HG03342 (cell line): ENCODE results near the gene CELSR3.

Experiments used
- ATAC-seq: cut with Tn5 transposase; IDR thresholded peaks from one replicate; pipeline ENCODE4 v1.9.1; 2021; ENCODE audit warnings: mild to moderate bottlenecking, moderate library complexity; ENCODE audit not compliant: unreplicated experiment

Gene CELSR3

DNA sequence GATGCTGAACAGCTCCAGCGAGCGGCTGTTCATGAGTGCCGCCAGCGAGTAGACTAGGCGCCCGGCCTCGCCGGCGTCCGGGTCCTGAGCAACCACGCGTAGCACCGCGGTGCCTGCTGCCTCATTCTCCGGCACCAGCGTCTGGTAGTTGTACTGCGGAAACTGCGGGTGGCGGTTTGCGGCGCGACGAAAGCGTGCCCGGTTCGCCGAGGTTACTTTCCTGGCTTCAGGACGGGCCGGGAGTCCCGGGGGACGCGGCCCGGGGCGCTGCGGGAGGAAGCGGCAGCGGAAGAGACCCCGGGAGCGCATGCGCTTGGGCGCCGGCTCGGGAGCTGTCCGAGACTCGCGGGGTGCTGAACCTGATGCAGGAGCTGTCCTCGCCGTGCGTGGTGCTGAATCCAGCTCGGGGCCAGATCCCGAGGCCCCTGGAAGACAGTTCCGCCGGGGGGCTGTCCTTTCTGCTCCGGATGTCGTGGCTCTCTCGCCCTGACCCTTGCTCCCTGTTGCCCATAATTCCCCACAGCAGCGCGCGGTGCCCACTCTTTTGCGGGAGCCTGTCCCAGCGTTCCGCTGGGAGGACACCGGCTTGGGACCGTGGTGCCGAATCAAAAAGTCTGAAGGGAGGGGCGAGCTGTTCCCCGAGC, 1.1 kb downstream of the CELSR3 start:
- ATAC-seq: no peak

DNA sequence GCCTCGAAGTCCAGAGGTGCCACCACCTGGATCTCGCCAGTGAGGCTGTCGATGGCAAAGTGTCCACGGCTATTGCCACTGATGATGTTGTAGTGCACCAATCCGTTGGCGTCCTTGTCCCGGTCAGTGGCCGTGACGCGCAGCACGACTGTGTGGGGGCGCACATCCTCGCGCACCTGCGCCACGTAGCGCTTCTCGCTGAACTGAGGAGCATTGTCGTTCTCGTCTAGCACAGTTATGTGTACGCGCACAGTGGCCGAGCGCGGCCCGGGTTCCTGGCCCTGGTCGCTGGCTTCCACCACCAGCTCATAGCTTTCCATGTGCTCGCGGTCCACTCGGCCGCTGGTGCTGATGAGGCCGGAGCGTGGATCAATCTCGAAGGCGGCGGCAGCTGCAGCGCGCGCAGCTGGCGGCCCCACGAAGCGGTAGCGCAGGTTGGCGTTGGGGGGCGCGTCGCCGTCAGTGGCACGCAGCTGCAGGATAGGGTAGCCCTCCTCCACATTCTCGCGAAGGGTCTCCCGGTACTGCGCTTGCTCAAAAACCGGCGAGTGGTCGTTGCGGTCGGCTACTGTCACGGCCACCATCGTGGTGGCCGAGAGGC, 1.8 kb downstream of the CELSR3 start:
- ATAC-seq: no peak

DNA sequence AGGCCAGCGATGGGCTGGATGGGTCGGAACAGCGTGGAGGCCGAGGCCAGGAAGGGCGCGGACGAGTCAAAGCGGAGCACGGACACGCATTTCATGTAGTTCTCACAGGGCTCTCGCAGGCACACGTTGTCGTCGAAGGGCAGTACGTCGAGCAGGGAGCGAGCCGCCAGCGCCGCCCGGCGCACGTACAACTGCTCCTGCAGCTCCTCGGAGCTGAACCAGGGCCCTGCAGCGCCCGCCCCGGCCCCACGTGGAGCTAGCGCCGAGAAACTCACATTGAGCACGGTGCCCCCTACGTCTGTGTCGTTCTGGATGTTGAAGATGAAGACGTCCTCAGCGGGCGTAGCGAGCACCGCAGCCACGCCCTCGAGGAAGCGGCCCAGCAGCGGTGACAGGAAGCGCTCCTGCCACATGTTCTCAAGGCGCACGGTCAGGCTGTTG, 5.8 kb downstream of the CELSR3 start:
- no peak for ATAC-seq

- peak; percentile 57 for ATAC-seq
Measured at GRCh38 chr3:48656061-48656840, 6.4 kb downstream of the CELSR3 start.

- ATAC-seq: no peak
Measured at GRCh38 chr3:48655606-48656005, 7.1 kb downstream of the CELSR3 start.

GRCh38 chr3:48655063-48655462, 7.6 kb downstream of the CELSR3 start:
- no peak for ATAC-seq

GRCh38 chr3:48652923-48653715, 9.6 kb downstream of the CELSR3 start:
- no peak for ATAC-seq

DNA sequence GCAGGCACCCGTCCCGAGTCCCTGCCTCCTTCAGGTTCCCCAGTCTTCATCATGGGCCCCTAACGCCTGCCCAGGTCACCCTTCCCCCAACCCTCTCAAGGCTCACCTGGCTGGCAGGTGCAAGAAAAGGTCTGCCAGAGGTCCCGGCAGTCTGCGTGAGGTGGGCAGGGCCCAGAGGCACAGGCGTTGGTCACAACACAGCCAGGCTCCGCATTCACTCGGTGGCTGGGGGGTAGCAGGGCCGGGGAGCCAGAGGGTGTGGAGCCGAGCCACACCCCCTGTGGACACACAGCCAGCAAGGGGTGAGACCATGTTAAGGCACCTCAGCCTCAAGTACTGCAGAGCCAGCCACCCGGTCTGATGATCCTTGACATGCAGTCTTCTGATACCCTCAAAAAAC, 10.9 kb downstream of the CELSR3 start:
- ATAC-seq: no peak

GRCh38 chr3:48650723-48651122, 12.0 kb downstream of the CELSR3 start:
- no peak for ATAC-seq

- no peak for ATAC-seq
Measured at GRCh38 chr3:48648188-48648850, 14.4 kb downstream of the CELSR3 start.

DNA sequence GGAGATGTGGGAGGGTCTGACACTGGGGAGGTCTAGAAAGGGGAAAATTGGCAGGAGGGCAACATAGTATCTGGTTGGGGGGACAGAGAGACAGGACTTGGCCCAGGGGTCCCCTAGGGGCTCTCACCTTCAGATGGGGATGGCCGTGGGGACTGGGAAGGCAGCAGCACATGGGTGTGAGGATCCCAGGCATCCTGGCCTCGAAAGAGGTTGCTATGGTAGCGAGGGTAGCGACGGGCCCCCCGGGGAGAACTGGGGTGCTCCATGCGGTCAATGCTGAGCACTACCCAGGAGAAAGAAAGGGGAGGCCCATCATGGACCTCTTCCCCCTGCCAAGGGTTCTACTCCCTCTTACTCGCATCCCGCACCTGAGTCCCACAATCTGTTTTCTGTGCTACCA, 15.0 kb downstream of the CELSR3 start:
- no peak for ATAC-seq

DNA sequence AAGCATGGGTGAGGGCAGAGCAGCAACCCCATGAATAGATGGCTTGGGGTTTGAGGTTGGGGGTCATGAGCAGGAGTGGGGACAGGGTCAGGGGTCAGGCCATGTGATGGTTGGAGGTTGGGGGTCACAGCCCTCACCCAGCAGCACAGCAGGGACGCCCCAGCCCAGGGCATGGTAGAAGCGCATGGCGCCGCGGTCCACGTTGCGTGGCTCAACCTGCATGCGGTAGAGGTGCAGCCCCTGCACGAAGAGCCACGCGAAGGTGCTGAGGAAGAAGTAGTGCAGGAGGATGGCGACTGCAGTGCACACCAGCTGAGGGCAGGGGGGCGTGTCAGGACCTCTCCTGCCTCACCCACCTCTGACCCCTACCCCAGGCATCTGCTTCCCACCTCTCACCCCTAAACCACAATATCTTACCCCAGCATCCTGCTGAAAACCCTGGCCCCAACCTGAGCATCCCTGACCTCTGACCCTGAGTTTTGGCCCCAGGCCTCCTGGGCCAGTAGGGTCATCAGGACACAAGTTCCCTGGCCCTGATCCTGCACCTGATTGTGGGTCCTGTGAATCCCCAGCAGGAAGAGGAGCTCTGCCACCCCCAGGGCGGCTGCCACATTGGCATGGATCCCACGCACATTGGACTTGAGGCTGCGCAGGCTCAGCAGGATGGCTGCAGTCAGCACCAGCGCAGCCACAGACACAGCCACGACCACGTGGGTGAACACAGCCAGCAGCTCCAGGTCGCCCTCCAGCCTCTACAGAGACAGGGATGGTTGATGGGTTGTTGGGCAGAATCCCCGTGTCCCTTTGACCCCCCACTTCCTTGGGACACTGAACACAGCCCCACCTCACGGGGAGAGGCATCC, 17.6 kb downstream of the CELSR3 start:
- no peak for ATAC-seq

GRCh38 chr3:48642605-48643004, 20.1 kb downstream of the CELSR3 start:
- no peak for ATAC-seq

DNA sequence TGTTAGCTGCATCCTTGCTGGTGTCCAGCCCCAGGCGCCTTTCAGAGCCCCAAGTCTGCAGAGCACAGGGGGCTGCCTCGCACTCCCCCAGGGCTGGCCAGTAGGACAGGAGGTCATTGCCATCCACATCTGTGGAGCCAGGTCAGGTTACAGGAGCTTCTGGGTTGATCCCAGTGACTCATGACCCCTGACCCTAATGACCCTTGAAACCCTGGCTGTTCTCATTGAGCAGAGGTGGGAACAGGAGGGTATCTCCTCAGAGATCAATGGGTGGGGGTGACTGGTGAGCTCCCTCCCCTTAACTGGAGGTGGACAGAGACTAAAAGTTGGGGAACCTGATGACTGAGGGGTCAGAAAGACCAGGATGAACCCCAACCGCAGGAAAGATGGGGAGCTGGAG, 21.3 kb downstream of the CELSR3 start:
- ATAC-seq: no peak

DNA sequence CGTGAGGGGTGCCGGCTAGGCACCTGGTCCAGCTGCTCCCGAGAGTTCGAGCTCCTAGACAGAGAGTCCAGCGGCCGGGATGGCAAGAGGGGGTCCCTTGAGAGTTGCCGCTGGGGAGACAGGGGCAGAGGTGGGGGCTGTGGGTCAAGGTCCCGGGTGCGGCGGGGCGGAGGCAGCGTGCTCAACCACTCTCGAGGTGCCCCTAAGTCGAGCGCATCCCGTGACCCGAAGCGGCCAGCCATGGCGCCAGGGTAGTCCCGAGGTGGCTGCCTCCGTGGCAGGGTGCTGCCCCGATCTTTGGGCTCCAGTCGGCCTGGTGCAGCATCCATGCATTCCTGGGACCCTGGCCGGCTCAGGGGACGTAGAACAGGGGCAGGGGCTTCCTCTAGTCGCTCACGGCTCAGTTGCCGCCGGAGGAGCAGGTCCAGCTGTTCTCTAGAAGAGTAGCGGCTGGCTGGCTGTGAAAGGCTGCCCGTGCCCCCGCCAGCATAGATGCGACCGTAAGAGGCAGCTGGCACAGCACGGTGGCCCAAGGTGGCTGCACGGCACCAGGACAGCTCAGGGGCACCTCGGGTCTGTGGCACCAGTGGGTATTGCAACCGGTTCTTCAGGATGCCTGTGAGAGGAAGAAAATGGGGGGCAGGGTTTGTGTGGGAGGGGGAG, 22.6 kb downstream of the CELSR3 start:
- no peak for ATAC-seq

- ATAC-seq: no peak
Measured at GRCh38 chr3:48637305-48637704, 25.4 kb downstream of the CELSR3 start.

DNA sequence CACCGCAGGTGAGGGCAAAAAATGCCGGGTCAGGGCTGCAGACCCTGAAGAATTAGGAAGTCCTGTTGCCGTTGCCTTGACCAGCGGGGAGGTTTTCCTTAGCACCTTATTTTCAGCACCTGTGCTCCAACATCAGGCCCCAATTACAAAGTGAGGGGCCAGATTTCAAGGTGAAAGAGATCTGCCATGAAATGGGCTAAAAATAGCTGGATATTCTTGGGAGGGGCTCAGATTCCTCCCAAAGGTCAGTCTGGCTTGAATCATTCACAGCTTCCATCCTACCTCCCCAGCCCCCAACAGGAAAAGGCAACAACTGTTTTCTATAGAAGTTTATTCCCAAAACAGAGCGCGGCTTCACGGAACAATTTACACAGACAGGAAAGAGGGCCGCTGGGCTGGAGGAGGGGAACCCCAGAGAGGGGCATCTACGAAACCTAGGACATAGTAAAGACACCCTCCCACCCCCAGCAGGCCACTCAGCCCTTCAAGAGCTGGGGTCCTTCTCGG, 26.5 kb downstream of the CELSR3 start:
- no peak for ATAC-seq

DNA sequence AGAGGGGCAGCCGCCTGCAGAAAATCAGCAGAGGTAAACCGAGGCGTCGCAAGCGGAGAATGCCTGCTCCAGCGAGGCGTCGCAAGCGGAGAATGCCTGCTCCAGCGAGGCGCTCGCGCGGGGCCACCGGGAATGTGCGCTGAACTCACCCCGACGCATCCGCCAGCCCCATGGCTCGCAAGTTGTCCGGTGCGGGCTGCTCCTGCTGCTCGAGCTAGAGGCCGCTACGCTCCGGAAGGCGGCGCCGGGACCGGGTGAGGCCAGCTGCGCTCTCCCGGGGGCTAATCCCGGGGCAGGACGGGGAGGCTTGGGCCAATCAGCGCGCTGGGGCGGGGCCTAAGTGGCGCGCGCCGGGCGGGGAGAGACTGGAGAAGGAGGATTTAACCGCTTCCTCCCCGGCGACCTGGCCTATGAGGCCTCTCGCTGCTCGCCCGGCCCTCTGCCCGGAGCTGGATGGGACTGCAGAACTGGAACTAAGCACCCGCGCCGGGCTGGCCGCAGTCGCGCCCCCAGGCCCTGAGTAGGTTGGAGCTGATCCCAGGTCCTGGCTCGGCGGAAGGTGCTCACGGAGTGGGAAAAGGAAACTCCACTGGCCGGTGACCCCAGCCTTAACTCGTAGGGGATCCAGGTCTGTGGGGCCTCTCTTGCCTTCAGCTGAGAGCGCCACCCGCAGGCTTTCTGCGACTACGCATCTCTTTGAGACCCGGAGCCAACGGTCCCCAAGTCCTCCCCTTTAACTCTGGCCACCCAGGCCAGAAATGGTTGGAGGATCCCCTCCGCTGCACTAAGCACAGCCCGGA, 27.3 kb downstream of the CELSR3 start, which contains the start of gene SLC26A6:
Gene SLC26A6 (minus strand): TSS at position 240 of the 800 bp plus-strand sequence. CDS start 68 bp downstream, at position 172.
- peak; percentile 87 for ATAC-seq
